NCI-H146 treated with DMSO at 0.1 percent for 48 hours (cell line): ENCODE data around the gene RBM38.

Experiments
- DNase-seq: peaks from one replicate; lab custom pipeline; 2025; ENCODE audit not compliant: unreplicated experiment; lab: John Stamatoyannopoulos, UW

The RBM38 gene

DNA sequence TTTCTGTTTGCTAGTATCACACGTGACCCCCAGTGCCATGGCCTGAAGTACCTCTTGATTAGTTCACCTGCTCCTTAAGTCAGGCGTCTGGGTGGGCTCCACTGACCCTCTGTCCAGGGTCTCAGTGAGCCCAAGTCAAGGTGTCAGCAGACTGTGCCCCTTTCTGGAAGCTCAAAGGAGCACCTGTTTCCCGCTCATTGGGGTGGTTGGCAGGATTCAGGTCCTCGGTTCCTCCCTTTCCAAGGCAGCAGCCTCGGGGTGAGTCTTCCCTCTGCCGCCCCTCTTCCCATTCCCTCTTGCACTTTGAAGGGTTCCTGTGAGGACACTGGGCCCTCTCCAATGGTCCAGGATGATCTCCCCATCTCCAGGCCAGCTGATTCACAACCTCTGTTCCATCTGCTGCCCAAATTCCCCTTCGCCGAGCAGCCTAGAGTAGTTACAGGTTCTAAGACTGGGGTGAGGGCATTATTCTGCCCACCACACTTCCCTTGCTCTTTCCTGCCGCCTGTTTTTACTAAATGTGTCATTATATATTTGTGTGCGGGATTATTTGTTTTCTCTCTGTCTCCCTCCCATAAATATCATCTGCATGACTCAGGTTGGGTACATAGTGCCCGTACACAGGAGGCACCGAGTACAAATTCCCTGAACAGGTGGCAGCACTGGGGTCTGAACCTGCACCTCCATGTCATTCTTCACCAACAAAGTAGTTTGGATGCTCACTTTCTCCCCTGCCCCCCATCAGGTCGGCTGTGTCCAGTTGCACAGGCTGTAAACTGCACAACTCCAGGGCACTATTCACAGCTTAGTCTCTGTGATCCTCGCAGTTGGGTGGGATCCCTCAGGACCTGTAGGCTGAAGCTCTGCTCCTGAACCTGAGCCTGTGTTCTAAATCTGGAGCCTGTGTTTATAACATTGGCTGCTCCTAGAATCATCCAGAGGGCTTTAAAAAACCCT lies 58.5 kb downstream of the RBM38 start:
- no peak for DNase-seq

DNA sequence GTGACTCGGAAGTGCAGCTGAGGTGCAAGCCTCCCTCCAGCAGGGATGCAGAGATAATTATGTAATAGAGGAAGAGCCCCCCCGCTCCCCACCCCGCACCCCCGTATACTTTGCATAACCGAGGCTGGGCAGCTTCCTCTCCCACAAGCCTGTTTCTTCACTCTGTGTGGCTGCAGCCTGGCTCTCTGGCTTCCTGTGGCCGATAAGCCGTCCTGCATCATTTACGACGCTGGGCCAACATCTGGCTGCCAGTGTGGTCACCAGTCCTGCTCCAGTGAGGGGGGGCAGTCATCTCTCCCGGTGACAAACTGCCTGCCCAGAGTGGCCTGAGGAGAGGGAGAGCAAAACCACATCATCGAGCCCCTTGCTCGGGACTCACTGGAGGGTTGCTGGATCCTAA lies 59.2 kb downstream of the RBM38 start:
- DNase-seq, result no peak

DNA sequence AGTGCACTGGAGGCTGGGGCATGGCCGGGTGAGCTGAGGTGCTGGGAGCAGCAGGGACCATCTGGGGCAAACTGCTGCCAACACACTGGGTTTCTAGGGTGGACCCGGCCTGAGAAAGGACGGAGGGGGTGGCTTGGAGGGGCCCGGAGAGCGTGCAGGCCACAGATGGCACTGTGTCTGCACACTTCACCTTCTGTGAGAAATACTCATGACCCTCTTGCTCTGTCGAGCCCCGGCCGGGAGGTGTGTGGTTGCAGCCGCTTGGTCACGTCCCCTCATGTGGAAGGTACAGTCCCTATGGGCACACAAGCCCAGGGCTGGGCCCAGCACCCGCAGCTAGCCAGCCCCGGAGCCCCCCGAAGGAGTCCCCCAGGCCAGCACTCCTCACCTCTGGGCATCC lies 59.7 kb downstream of the RBM38 start:
- DNase-seq, result no peak

DNA sequence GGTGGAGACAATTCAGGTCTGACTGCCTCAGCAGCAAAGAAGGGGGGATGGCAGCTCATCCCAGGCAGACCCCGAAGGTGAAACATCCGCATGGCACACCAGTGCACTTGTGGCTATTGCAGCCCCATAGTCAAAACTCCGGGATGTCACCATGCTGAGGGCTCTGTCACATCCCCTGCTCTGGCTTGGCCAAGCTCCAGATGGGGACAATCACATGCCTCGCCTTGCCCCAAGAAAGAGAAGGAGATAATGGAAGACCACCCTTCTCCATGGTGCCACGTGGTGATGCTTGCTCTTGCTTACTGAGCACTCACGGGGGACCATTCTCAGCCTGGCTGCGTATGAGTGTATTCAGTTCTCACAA lies 60.2 kb downstream of the RBM38 start:
- DNase-seq, result no peak

DNA sequence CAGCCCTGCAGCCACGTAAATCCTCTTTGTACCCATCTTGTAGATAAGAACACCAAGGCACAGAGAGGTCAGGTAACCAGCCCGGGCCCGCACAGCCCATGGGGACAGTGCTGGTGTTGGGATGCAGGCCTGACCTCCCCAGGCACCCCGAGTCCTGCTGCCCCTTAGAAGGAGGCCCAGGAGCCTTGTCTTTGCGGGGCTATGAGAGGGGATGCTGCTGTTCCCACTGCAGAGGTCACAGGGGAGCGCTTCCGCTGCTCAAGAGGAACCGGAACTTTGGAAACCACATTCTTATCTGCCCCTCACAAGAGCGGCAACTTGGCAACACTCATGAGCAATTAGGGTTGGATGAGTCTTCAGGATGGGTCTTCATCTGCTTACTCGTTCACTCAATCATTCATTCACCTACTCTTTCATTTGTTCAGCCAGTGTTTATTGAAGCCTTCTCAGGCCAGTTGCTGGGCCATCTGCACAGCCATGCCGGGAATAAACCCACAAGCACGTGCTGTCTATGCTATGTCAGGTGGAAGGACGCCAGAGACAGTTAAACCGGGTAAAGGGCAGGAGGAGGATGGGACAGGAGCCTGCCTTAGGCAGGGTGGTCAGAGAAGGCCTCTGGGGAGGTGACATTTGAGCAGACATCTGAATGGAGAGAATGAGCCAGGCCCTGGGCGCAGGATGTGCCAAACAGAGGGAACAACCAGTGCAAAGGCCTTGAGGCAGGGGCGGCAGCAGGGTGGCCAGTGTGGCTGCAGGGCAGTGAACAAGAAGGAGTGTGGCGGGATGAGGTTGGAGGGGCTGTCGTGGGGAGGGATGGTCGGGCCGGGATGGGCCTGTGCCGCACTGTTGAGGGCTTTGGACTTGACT lies 60.8 kb downstream of the RBM38 start:
- DNase-seq, result no peak

DNA sequence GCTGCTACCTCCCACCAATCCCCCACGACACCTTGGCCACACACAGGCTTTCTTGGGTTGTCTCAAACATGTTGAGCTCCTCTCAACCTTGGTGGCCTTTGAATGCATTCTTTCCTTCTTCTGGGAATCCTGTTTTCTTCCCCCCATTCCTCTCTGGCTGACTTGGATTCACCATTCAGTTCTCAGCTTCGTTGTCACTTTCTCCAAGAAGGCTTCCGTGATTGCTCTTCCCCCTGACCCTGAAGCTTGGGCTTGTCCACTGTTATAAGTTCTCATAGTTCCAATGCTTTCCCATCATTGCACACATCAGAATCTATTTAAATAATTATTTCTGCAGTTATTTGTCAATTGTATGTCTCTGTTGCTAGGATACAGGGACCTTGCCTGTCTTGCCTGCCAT lies 64.2 kb downstream of the RBM38 start:
- no peak for DNase-seq

DNA sequence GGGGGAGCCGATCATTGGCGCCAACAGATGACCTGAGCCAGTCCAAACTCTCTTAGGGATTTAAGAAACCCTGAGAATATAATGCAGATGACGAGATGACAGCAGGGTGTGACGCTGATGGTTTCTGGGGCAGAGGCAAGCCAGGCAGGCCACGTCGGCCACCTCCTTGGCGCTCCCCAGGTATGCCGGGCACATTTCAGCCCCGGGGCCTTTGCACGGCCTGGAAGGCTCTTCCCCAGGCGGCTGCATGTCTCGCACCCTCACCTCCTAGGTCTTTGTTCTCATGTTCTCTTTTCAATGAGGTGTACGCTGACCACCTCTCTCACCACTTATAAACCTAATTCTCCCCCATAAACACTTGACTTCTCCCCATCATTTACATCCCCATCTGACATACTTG lies 64.9 kb downstream of the RBM38 start:
- no peak for DNase-seq

DNA sequence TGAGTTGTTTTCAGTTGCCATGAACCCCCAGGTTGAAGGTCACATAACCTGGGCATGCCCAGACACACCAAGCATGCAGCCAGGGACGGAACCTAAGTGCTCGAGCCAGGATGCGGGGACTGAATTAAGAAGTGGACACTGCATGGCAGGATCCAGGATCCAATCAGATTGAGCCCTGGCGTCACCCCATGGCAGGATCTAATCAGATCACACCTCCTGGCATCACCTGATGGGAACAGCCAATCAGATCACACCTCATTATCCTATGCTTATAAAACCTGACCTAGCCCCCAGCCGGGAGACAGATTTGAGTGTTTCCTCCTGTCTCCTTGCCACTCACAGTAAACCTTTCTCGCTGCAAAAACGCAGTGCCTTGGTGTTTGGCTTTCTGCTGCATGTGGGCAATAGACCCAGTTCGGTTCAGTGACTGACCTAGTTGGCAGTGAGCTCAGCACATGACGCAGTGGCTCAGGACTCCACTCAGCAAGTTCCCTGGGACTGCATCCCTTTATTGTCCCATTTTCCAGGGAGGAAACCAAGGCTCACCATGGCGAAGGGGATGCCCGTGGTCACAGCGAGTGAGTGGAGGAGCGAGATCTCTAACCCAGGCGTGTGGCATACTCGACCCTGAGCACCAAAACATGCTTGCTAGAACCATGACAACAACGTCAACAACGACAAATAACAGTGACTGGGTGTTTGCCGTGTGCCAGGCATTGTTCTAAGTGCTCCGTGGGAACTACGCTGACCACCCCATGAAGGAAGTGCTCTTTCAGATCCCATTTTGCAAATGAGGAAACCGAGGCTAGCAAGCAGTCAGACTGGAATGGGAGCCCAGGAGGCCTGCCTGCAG lies 66.3 kb downstream of the RBM38 start:
- DNase-seq, result no peak

DNA sequence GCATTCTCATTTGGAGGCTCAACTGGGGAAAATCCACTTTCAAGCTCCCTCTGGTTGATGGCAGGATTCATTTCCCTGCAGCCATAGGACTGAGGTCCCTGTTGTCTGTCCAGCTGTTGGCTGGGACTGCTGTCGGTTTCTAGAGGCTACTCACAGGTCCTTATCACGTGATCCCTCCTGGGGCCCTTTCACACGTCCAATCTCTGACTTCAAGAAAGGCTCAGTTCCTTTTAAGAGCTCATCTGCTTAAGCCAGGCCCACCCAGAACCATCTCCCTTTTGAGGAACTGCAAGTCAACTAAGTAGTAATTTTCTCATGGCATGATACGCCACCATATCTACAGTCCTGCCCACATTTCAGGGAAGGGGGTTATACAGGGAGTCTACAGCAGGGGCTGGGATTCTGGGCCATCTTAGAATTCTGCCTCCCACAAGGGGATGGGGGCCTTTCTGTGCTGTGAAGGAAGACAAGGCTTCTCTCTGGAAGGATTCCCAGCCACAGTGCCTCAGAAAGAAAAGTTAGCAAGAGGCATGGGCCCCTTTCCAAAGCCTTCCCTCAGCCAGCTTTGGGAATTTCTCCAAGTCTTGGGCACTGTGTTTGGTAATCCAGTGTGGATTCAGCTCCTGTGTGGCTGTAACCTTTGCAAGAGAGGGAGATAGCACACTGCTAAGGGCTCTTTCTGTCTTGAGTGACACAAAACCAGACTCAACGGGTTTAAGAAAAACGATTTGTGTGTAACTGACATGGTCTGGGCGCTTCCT lies 67.4 kb downstream of the RBM38 start:
- no peak for DNase-seq
